ENCODE measurements around the gene HLCS. TPM values are rescaled to one million over a fixed set of nuclear protein-coding genes. Genes with fewer than 3 reads are reported as not detected.

The HLCS gene
- total and polyA plus RNA-seq, 2 of the 8 experiments (the other 6 are each of a cell fraction or from before 2014, with no cell fraction given): 4.7 to 12.2 TPM

DNA sequence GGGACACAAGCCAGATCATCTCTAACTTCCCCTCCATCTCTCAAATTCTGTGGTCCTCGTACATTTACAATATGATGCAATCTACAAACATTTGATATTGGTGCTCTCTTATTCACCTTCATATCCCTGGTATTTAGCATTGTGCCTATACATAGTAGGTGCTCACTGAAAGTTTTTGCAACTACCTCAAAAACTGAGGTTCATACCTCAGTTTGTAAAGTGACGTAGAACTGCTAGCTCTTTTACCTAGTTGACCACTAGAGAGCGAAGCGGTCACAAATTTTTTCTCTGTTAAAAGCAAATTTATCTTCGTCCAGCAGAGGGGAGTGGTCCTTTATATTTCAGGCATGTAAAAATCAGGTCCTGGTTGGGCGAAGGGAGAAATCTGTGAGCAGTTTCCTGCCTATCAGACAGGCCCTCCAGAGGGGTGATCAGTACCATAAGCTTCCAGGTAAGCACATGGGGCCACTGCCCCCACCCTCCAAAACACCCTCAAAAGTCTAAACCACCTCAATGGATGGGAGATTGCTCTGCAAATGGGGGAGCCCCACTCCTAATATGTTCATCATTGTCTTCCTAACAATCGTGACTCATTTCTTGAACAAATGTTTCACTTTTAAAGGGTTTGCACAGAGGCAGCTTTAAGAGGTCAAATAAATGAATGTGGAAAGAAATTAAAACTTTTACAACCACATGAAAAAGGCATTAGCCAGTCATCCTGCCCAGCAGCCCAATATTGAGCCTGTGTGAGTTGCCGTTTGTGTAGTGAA is 10.6 kb upstream of the HLCS start:
- Histone ChIP-seq H2BK120ac (replicated peaks; ENCODE audit: low read depth, low read length) (no peak overlapping the region), H3K4ac (replicated peaks; ENCODE audit: insufficient read length, low read depth, low read length) (no peak overlapping the region), H3K14ac (ENCODE audit: insufficient read length) (no peak overlapping the region), H4K5ac (ENCODE audit: insufficient read length, low read depth, low read length) (no peak overlapping the region), H3K27me3 (replicated peaks in 1 of 4; ENCODE audit: control insufficient read depth in 3 of 4, extremely low read depth in 1 of 4, insufficient read depth in 3 of 4, low read length in 3 of 4) (peaks cover 0 to 15% (median 6%) of the 10 kb centered on the region in 4 experiments; a peak in 5 of 7 replicates), H3K27ac (ENCODE audit: low read depth, low read length) (no peak overlapping the region), H4K20me1 (replicated peaks in 1 of 2; ENCODE audit: control insufficient read depth in 1 of 2, insufficient read depth in 2 of 2, low read length in 2 of 2) (no peaks in the 10 kb centered on the region), H2BK15ac (ENCODE audit: low read length) (peak overlapping the region; percentile 74; the same call in 1 of the 2 replicates), H3K4me1 (replicated peaks in 1 of 4; ENCODE audit: control insufficient read depth in 3 of 4, insufficient read depth in 4 of 4, low read length in 3 of 4) (peaks cover 1 to 5% (median 3%) of the 10 kb centered on the region in 4 experiments; a peak in 6 of 7 replicates), H3K9me3 (ENCODE audit: insufficient read depth in 2 of 2, low read depth in 1 of 2, low read length in 1 of 2) (no peaks in the 10 kb centered on the region), H3K23ac (ENCODE audit: insufficient read length) (no peak overlapping the region), H3K18ac (ENCODE audit: extremely low read depth, low read length) (0 out of 2 replicates have a peak overlapping the region, but pooled peaks have one; percentile 13), H3K36me3 (ENCODE audit: control insufficient read depth in 2 of 4, insufficient read depth in 4 of 4, low read length in 3 of 4) (no peaks in the 10 kb centered on the region), H2BK5ac (ENCODE audit: low read depth, low read length) (no peak overlapping the region; the same call in 1 of the 2 replicates), H2BK12ac (ENCODE audit: low read depth, low read length) (no peak overlapping the region), H3K9ac (replicated peaks in 1 of 4; ENCODE audit: extremely low read depth in 1 of 4, low read depth in 3 of 4, low read length in 3 of 4) (no peak overlapping the region), H3K56ac (replicated peaks; ENCODE audit: insufficient read length, low read depth, low read length) (no peak overlapping the region), H3K4me3 (ENCODE audit: extremely low read depth in 1 of 4, insufficient read depth in 2 of 4, low read depth in 3 of 4, low read length in 4 of 4) (no peak overlapping the region), H2BK20ac (ENCODE audit: low read length) (no peak overlapping the region), H3K79me1 (ENCODE audit: low read depth, low read length) (no peaks in the 10 kb centered on the region), H4K8ac (ENCODE audit: extremely low read depth, insufficient read depth, low read length) (no peak overlapping the region), H2AK5ac (ENCODE audit: low read depth, low read length) (no peak overlapping the region), H2AFZ (ENCODE audit: low read length) (peak overlapping the region; percentile 15; the same call in 1 of the 2 replicates), H4K91ac (replicated peaks; ENCODE audit: insufficient read length, low read length) (no peak overlapping the region), H3K23me2 (ENCODE audit: low read depth, low read length) (peaks cover 10% of the 10 kb centered on the region; the same call in 1 of the 2 replicates), H3K4me2 (ENCODE audit: insufficient read depth in 1 of 2, low read depth in 2 of 2, low read length in 2 of 2) (no peak overlapping the region), H3K79me2 (ENCODE audit: control insufficient read depth in 1 of 2, insufficient read depth in 2 of 2, low read length in 2 of 2) (no peaks in the 10 kb centered on the region)
- TF ChIP-seq, protein P1, sequence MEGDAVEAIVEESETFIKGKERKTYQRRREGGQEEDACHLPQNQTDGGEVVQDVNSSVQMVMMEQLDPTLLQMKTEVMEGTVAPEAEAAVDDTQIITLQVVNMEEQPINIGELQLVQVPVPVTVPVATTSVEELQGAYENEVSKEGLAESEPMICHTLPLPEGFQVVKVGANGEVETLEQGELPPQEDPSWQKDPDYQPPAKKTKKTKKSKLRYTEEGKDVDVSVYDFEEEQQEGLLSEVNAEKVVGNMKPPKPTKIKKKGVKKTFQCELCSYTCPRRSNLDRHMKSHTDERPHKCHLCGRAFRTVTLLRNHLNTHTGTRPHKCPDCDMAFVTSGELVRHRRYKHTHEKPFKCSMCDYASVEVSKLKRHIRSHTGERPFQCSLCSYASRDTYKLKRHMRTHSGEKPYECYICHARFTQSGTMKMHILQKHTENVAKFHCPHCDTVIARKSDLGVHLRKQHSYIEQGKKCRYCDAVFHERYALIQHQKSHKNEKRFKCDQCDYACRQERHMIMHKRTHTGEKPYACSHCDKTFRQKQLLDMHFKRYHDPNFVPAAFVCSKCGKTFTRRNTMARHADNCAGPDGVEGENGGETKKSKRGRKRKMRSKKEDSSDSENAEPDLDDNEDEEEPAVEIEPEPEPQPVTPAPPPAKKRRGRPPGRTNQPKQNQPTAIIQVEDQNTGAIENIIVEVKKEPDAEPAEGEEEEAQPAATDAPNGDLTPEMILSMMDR (IDR thresholded peaks at IDR 0.05; ENCODE audit: control extremely low read depth in 1 of 3, insufficient read depth in 1 of 3, low read depth in 1 of 3, low read length in 3 of 3): peak in 2 of 3 experiments; percentile 85 to 99; a peak in 3 of 4 replicates
- TF ChIP-seq RAD21 (IDR thresholded peaks at IDR 0.05 in 1 of 2, conservative IDR thresholded peaks at IDR 0.05 in 1 of 2; ENCODE audit: low read depth in 2 of 2, low read length in 2 of 2): peak; percentile 87 to 88
- no peak for TF ChIP-seq EZH2 (IDR thresholded peaks at IDR 0.05; ENCODE audit: low read depth, low read length, severe bottlenecking)
- ChIA-PET POLR2A (ENCODE audit: partially characterized antibody) (interaction anchor here (1.2 to 1.4 kb wide), 5 partner anchors 10 to 95 kb away, joined by 3 to 4 read pairs (median 3); no protein-coding TSS in a partner anchor), CTCF (ENCODE audit: partially characterized antibody) (interaction anchor here (0.6 to 6.3 kb wide), 39 partner anchors 9 to 474 kb away, joined by 3 to 89 read pairs (median 5); partner anchors contain the start of gene HLCS)
- 41% methylated on average over 8 of the region's 8 CpGs; no CpG with 5 or more reads in 1 of the 2 experiments for WGBS, 2 experiments (ENCODE audit: extremely low coverage in 1 of 2, insufficient coverage in 1 of 2, insufficient read length in 1 of 2, insufficient replicate concordance in 2 of 2, low coverage in 1 of 2, low lambda C conversion rate in 2 of 2, missing lambda C conversion rate in 1 of 2)
- DNase-seq (ENCODE audit: low read depth in 1 of 2, low spot score in 2 of 2) (peak in 1 of 2 experiments; percentile 58), FAIRE-seq (peak; percentile 96)

Data from H1 (cell line).